HUES64 (cell line): ENCODE measurements around the gene RBMY1D. TPM values are rescaled to one million over a fixed set of nuclear protein-coding genes. Genes with fewer than 3 reads are reported as not detected.
"Not testable (repeated sequence)": the region's sequence is repeated elsewhere in the genome, so short reads cannot be mapped to it uniquely, and the experiment has no call there.

Experiments used
- H3K27ac ChIP-seq: 2 replicates; pipeline ENCODE4 v1.7.0; 2013; ENCODE audit warnings: low read depth, low read length, inconsistent platforms
- H3K27me3 ChIP-seq: 2 replicates; pipeline ENCODE4 v1.6.1; 2013; ENCODE audit warnings: mild to moderate bottlenecking, low read length; ENCODE audit not compliant: insufficient read depth
- H3K36me3 ChIP-seq: 2 replicates; pipeline ENCODE4 v1.6.1; 2013; ENCODE audit warnings: mild to moderate bottlenecking, low read length; ENCODE audit not compliant: insufficient read depth
- H3K4me1 ChIP-seq: 2 replicates; pipeline ENCODE4 v1.6.1; 2013; ENCODE audit warnings: mild to moderate bottlenecking, low read length, moderate library complexity; ENCODE audit not compliant: insufficient read depth
- H3K4me3 ChIP-seq: 2 replicates; pipeline ENCODE4 v1.5.1; 2013; ENCODE audit warnings: mild to moderate bottlenecking, low read length, moderate library complexity
- H3K9ac ChIP-seq: 2 replicates; pipeline ENCODE4 v1.6.1; 2013; ENCODE audit warnings: mild to moderate bottlenecking, low read depth, low read length
- H3K9me3 ChIP-seq: 2 replicates; pipeline ENCODE4 v1.6.1; 2013; ENCODE audit warnings: low read depth, low read length; ENCODE audit not compliant: insufficient read depth
- WGBS: fragments of 150-250, 120-280 bp; methylation state at CpG from one replicate; pipeline ENCODE4 v1.1.7; 2013; ENCODE audit warnings: missing lambda C conversion rate; 5-methylcytosine and 5-hydroxymethylcytosine counted together
- polyA plus RNA-seq, 2 experiments: library from polyadenylated mRNA; stranded (reverse); fragments of 50-300 nt; gene quantifications; one replicate each; pipeline ENCODE4 v1.2.3, GENCODE V29; 2013

The RBMY1D gene
- polyA plus RNA-seq (2013, experiment 1 of 2) = not detected
- not detected for polyA plus RNA-seq (2013, experiment 2 of 2)

DNA sequence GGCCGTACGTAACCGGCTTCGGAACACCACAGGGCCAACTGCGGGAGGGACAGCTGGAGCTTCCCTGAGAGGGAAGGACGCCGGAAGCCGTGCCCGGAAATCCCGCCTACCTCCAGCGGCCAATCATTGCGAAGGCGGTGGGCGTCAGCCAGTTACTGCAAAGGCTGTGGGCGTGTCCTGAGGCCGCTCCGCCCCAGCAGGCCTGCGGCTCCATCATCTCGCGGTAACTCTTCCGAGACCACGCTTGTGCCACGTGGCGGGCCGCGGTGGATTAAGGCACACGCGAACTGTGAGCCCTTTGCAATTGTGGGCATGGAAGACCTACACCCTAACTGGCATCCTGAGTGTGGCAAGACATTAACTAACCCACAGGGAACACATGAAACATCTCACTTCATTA, at the start of gene RBMY1D:
TSS of gene RBMY1D (minus strand) at position 101 of the 400 bp plus-strand sequence. CDS start 2,013 bp downstream, outside the sequence.
- H3K9me3 ChIP-seq, H3K4me3 ChIP-seq, H3K27ac ChIP-seq, H3K9ac ChIP-seq, H3K36me3 ChIP-seq, H3K4me1 ChIP-seq, H3K27me3 ChIP-seq: not testable (repeated sequence)
- WGBS = no CpG with 5 or more reads among the region's 28 CpGs

GRCh38 chrY:21917932-21918331, 23.6 kb upstream of the RBMY1D start, which contains the start of gene RBMY1E:
Gene RBMY1E (minus strand): TSS chrY:21918032. CDS start chrY:21916054, 1,978 bp downstream.
- no CpG with 5 or more reads among the region's 29 CpGs for WGBS
- not testable (repeated sequence) for H3K9me3 ChIP-seq, H3K36me3 ChIP-seq, H3K4me1 ChIP-seq, H3K27ac ChIP-seq, H3K27me3 ChIP-seq, H3K9ac ChIP-seq, H3K4me3 ChIP-seq

DNA sequence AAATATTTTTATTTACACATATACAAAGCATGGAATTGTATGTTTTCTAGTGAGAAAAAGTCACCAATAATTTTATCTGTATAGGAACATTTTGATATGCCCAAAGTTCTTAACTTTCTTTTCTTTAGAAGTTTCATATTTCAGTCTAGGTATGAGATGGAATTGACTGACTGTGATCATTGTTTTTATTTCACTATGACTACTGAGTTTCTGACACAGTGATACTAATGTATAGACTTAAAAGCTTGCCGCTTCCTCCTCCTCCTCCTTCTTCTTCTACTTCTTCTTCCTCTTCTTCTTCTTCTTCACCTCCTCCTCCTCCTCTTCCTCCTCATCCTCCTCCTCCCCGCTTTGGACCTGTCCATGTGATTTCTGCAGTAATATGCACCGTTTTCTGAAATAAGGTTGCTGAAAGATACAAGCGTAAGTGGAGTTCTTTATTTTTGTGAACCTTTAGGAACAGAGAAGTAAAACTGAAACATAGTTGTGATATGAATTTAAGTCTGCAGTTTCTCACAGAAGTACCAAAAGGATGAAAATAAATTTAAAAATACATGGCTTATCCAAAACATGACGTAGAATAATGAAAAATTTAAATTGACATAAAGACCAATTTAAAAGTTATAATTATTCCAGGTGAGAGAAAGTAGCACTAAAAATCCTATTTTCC, 24.8 kb downstream of the RBMY1D start:
- not testable (repeated sequence) for H3K27ac ChIP-seq, H3K36me3 ChIP-seq, H3K9me3 ChIP-seq, H3K4me3 ChIP-seq, H3K9ac ChIP-seq, H3K27me3 ChIP-seq, H3K4me1 ChIP-seq
- WGBS = no CpG with 5 or more reads among the region's 5 CpGs

DNA sequence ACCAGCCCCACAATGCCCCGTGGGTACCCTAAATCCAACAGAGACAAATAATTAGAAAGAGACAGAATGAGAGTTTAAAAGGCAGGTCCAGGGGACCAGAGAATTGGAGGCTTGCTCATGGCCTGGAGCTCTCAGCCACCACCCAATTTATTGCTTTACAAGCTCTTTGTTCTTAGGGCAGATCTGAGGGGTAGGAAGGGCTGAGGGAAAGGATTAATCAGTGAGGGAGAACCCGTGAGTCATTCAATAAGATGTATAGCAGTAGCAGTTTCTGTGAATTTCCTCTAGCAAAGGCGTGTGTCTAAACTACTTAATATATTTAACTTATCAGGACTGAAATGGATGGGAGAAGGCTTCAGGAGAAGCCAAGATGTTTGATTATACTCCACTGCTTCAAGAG, 48.8 kb downstream of the RBMY1D start:
- WGBS = 25% methylated on average over 1 of the region's 3 CpGs

GRCh38 chrY:21842090-21842489, 52.2 kb downstream of the RBMY1D start:
- H3K4me3 ChIP-seq = no peak overlapping the region
- no peaks in the 10 kb centered on the region for H3K4me1 ChIP-seq
- H3K9ac ChIP-seq = no peak overlapping the region
- no peak overlapping the region for H3K27ac ChIP-seq
- no peaks in the 10 kb centered on the region for H3K27me3 ChIP-seq
- WGBS = 82% methylated on average over 4 of the region's 4 CpGs
- H3K36me3 ChIP-seq = no peaks in the 10 kb centered on the region
- H3K9me3 ChIP-seq = peaks cover 14% of the 10 kb centered on the region; the same call in 1 of the 2 replicates

More for the DNA sequence above, 48.8 kb downstream of the RBMY1D start:
- Histone ChIP-seq H3K27ac (no peak overlapping the region), H3K27me3 (no peaks in the 10 kb centered on the region), H3K9me3 (peaks cover 14% of the 10 kb centered on the region; the same call in 1 of the 2 replicates), H3K36me3 (no peaks in the 10 kb centered on the region), H3K4me1 (no peaks in the 10 kb centered on the region), H3K9ac (no peak overlapping the region), H3K4me3 (no peak overlapping the region)

DNA sequence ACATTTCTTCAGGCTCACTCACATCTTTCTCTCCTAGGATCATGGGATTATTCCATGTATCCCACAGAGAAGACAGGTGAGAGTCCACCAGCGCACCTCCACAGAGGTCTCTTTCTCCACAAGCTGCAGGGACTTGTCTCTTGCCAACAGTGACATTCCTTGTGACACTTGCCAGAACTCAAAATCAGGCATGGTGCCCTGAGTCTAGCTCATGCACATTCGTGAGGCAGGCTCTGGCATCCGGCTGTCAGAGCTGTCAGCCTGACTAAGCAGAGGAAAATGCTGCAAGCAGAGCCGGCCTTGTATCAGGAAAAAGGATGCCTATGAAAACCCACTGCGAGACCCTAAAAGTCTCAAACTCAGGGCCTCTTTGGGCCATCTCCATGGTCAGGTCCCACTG, 54.8 kb downstream of the RBMY1D start:
- Histone ChIP-seq H3K4me3 (no peak overlapping the region), H3K9ac (no peak overlapping the region), H3K4me1 (no peaks in the 10 kb centered on the region), H3K27me3 (no peaks in the 10 kb centered on the region), H3K36me3 (no peaks in the 10 kb centered on the region), H3K9me3 (peaks cover 23% of the 10 kb centered on the region; the same call in 1 of the 2 replicates), H3K27ac (no peak overlapping the region)
- WGBS = 79% methylated on average over 5 of the region's 5 CpGs

DNA sequence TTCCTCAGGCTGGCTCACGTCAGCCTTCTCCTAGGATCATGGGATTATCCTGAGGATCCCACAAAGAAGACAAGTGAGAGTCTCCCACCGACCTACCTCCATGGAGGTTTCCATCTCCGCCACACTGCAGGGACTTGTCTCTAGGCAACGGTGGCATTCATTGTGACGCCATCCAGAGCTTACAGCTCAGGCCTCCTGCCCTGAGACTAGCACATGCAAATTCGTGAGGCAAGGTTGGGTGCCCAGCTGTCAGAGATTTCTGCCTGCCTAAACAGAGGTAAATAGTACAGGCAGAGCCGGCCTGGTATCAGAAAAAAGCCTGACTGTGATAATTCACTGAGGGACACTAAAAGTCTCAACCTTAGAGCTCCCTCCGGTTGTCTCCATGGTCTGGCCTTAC, 58.0 kb downstream of the RBMY1D start:
- no peaks in the 10 kb centered on the region for H3K27me3 ChIP-seq
- H3K9me3 ChIP-seq = peaks cover 24% of the 10 kb centered on the region; the same call in 1 of the 2 replicates
- no peaks in the 10 kb centered on the region for H3K4me1 ChIP-seq
- H3K36me3 ChIP-seq = no peaks in the 10 kb centered on the region
- no peak overlapping the region for H3K4me3 ChIP-seq
- WGBS = 70% methylated on average over 8 of the region's 8 CpGs
- H3K9ac ChIP-seq = no peak overlapping the region
- no peak overlapping the region for H3K27ac ChIP-seq

- H3K27ac ChIP-seq = no peak overlapping the region
- H3K9me3 ChIP-seq = peaks cover 19% of the 10 kb centered on the region; the same call in 1 of the 2 replicates
- no peak overlapping the region for H3K9ac ChIP-seq
- no peaks in the 10 kb centered on the region for H3K27me3 ChIP-seq
- H3K4me3 ChIP-seq = no peak overlapping the region
- no peaks in the 10 kb centered on the region for H3K36me3 ChIP-seq
- WGBS = 66% methylated on average over 7 of the region's 7 CpGs
- H3K4me1 ChIP-seq = no peaks in the 10 kb centered on the region
These were observed 59.3 kb downstream of the RBMY1D start for GRCh38 chrY:21835052-21835451.
